ENCODE data around the gene DUSP19. TPM values are rescaled to one million over a fixed set of nuclear protein-coding genes. Genes with fewer than 3 reads are reported as not detected.

DUSP19 gene
- total RNA-seq (2012; rRNA removed) (1.4 and 2.5 TPM in 2 replicates), polyA plus RNA-seq (2012; rRNA removed) (0.46 and 0.86 TPM in 2 replicates), Bru-seq, nascent RNA (percentile 27 among the genes with signal in this experiment), BruChase-seq, experiment 1, labeled RNA remaining after a 6-hour chase (percentile 44 among the genes with signal in this experiment), BruChase-seq, experiment 2, labeled RNA remaining after a 2-hour chase (percentile 40 among the genes with signal in this experiment)
- polyA plus RNA-seq (2012; cell fraction: cytosol; rRNA removed) = 0.14 and 0.18 TPM in 2 replicates
- polyA plus RNA-seq (2012; cell fraction: nucleus; rRNA removed; ENCODE audit: low replicate concordance) = 0.04 and 0.44 TPM in 2 replicates
- long read RNA-seq, partial matches to known transcripts = 0 of 1 reads
- long read RNA-seq, other reads (novel, unspliced or antisense) = 1 of 1 reads

GRCh38 chr2:183078464-183079138 is at the start of gene DUSP19:
DUSP19 (plus strand) TSS chr2:183078747; CDS start chr2:183078934, 187 bp downstream.
- Histone ChIP-seq H2BK20ac (ENCODE audit: low read depth, low read length) (no peak within 1 kb of the TSS), H3K4me3 (ENCODE audit: insufficient read depth, low read depth, low read length) (peak within 1 kb of the TSS; percentile 74), H3K56ac (ENCODE audit: extremely low read depth, insufficient read depth, low read length) (peak within 1 kb of the TSS; percentile 64), H3K36me3 (ENCODE audit: control insufficient read depth, insufficient read depth, low read length) (no peaks in the 10 kb centered on the region), H2AFZ (replicated peaks; ENCODE audit: low read length, poor library complexity) (peak within 1 kb of the TSS; percentile 95), H3K4me2 (ENCODE audit: low read depth, low read length) (peak within 1 kb of the TSS; percentile 94), H4K8ac (ENCODE audit: low read depth in 2 of 2, low read length in 2 of 2) (peak within 1 kb of the TSS; percentile 86 to 96), H3K4me1 (ENCODE audit: control insufficient read depth, insufficient read depth, low read length) (no peaks in the 10 kb centered on the region), H2BK5ac (ENCODE audit: low read depth, low read length, poor library complexity, severe bottlenecking) (peak within 1 kb of the TSS; percentile 48), H2BK120ac (ENCODE audit: low read depth, low read length) (peak within 1 kb of the TSS; percentile 47), H3K4ac (ENCODE audit: low read depth, low read length) (peak within 1 kb of the TSS; percentile 85), H4K20me1 (ENCODE audit: insufficient read depth, low read length) (no peaks in the 10 kb centered on the region), H2AK5ac (ENCODE audit: low read depth, low read length) (no peak within 1 kb of the TSS), H4K5ac (ENCODE audit: low read depth, low read length) (peak within 1 kb of the TSS; percentile 88), H3K9ac (ENCODE audit: low read depth, low read length) (peak within 1 kb of the TSS; percentile 81), H3K23ac (ENCODE audit: low read depth, low read length) (peak within 1 kb of the TSS; percentile 66), H2AK9ac (replicated peaks; ENCODE audit: low read depth, low read length, poor library complexity) (peak within 1 kb of the TSS; percentile 18), H3K9me3 (ENCODE audit: control insufficient read depth, insufficient read depth, low read length) (no peaks in the 10 kb centered on the region), H3K27ac (ENCODE audit: insufficient read depth, low read length) (peak within 1 kb of the TSS; percentile 62), H3K79me1 (ENCODE audit: low read depth in 1 of 2, low read length in 2 of 2) (no peaks in the 10 kb centered on the region), H3K18ac (ENCODE audit: low read depth, low read length) (peak within 1 kb of the TSS; percentile 52; the same call in 1 of the 2 replicates), H2BK15ac (ENCODE audit: low read depth, low read length) (peak within 1 kb of the TSS; percentile 21; the same call in 2 of the 3 replicates), H4K91ac (ENCODE audit: insufficient read depth, low read depth, low read length) (peak within 1 kb of the TSS; percentile 73), H3K14ac (replicated peaks; ENCODE audit: low read depth, low read length) (peak within 1 kb of the TSS; percentile 93), H3K27me3 (ENCODE audit: control insufficient read depth, insufficient read depth, low read length) (peaks cover 11% of the 10 kb centered on the region), H3K9me1 (ENCODE audit: insufficient read depth, low read length) (no peaks in the 10 kb centered on the region)
- WGBS, 2 experiments (ENCODE audit: extremely low coverage in 2 of 2, insufficient read length in 1 of 2) = 0% methylated on average over 3 of the region's 20 CpGs; no CpG with 5 or more reads in 1 of the 2 experiments
- intact Hi-C loops (cut with micrococcal nuclease) (loop anchor here (2.0 kb wide), 1 partner anchor 40 kb away; the partner anchor contains the start of gene NCKAP1), dilution Hi-C loops (cut with HindIII; ENCODE audit: low sequenced_read_pairs, unreplicated experiment) (no loop called here), in situ Hi-C loops (cut with MboI; ENCODE audit: low sequenced_read_pairs) (no loop called here)
- BruUV-seq (replicated peaks) = no TSS peak
- no peak for TF ChIP-seq ELK1 (IDR thresholded peaks at IDR 0.05; ENCODE audit: borderline replicate concordance, low read depth, low read length)
- peak; percentile 46; the same call in 1 of the 2 replicates for TF ChIP-seq POLR2A (IDR thresholded peaks at IDR 0.05; ENCODE audit: low read depth, low read length)
- no peak for TF ChIP-seq RCOR1 (IDR thresholded peaks at IDR 0.05; ENCODE audit: insufficient replicate concordance, low read length)
- ChIA-PET POLR2A (ENCODE audit: unreplicated experiment) (interaction anchor here (1.0 kb wide), 1 partner anchor 128 kb away, joined by 3 read pairs; no protein-coding TSS in a partner anchor), CTCF (interaction anchor here (0.8 to 1.8 kb wide), 2 partner anchors 9 to 10 kb away, joined by 3 to 8 read pairs; no protein-coding TSS in a partner anchor)
- DNase-seq (peak; percentile 91), ATAC-seq (ENCODE audit: low read depth) (peak; percentile 98)
